HPDE6-E6E7 (cell line): ENCODE data around the gene PNPLA1.

ENCODE experiments used
- DNase-seq: peaks from one replicate; pipeline ENCODE4 v3.0.0; 2011; ENCODE audit warnings: missing footprints; ENCODE audit errors: extremely low spot score

PNPLA1 gene

GRCh38 chr6:36246506-36247268 lies 23.2 kb upstream of the PNPLA1 start:
- DNase-seq, result no peak

DNA sequence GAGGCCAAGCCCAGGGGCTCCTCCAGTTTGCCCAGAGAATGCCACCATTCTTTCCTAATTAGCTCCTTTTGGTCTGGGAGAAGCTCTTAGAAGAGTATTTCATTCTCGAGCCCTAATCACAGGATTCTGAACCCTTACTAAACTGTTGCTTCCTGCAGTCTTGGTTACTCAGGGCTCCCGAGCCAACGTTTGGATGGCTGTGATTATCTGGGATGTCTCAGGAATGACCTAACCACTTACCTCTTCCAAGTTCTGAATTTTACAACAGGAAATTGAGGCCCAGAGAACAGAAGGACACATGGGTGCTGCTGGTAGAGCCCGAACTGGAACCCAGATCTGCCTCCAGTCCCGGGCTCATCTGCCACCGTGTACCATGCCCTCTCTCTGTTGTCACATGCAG lies 22.2 kb upstream of the PNPLA1 start:
- DNase-seq, result no peak

DNA sequence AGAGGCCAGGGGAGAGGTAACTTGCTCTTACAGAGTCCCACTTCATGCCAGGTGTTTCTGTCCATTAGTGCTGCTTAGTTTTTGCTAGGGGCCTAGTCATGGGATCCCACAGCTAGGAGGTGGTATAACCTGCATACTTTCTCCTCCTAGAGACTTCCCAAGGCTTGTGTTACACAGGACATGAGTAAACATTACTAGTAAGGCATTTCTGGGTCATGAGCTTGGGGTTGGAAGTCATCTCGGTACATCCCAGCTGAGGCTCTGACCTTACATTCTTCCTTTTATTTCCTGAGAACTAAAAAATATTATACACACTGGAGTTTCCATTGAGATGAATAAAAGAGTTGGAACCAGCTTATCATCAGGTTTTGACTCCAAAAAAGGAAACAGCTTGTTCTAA lies 20.9 kb upstream of the PNPLA1 start:
- DNase-seq, result no peak

DNA sequence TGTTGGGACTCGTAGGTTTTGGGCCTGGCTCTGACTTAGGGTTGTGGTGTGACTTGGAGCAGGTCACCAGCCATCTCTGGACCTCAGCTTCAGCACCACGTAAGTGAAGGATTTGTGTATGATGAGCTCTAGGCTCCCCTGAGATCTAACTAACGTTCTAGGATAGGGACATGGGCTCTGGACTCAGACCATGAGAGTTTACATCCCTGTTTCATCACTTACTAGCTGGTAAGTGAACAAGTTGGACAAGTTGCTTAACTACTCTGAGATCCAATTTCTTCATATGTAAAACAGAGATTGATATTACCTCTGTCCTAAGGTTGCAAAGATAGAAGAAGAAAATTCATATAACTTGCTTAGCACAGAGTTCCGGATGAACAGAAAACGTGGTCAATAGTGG lies 20.3 kb upstream of the PNPLA1 start:
- no peak for DNase-seq

GRCh38 chr6:36252005-36252404 lies 17.9 kb upstream of the PNPLA1 start:
- DNase-seq, result no peak

DNA sequence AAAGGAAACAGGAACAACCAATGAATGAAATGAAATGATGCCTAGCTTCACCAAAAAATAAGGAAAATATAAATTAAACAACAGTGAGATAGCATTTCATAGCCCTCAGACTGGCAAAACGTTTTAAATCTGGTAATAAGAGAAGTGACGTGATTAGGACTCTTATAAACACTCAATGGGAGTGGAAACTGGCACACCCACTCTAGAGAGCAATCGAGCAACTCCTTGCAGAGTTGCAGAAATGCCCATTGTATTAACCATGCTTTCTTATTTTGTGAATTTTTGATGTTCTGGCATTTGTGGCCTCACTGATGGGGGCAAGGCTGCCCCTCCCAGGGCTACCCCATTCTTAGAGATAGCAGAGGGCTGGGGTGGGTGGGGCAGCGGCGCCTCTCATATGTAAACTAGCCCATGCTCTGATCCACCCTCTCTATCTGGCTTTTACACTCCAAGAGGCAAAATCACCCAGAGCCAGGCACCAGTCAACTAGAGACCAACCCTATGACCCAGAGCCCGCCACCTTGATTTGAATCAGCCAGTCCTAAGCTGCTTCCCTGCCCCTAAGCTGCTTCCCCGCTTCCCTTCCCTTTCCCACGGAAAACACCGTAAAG lies 6.4 kb upstream of the PNPLA1 start:
- DNase-seq, result no peak

DNA sequence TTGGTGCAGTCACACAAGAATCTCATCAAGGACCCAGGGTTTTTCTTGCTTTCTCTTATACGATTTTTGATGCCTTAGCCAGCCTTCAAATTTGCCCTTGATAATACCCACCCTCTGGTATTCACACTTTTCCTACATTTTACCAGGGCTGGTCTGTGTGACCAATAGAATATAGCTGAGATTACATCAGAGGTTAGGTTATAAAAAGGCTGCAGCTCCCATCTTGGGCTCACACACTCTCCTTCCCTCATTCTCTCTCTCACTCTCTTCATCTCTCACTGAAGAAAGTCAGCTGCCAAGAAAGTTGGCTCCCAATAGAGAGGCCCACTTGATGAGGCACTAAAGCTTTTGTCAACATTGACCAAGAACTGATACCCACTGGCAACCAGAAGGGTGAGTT lies 4.1 kb upstream of the PNPLA1 start:
- no peak for DNase-seq

DNA sequence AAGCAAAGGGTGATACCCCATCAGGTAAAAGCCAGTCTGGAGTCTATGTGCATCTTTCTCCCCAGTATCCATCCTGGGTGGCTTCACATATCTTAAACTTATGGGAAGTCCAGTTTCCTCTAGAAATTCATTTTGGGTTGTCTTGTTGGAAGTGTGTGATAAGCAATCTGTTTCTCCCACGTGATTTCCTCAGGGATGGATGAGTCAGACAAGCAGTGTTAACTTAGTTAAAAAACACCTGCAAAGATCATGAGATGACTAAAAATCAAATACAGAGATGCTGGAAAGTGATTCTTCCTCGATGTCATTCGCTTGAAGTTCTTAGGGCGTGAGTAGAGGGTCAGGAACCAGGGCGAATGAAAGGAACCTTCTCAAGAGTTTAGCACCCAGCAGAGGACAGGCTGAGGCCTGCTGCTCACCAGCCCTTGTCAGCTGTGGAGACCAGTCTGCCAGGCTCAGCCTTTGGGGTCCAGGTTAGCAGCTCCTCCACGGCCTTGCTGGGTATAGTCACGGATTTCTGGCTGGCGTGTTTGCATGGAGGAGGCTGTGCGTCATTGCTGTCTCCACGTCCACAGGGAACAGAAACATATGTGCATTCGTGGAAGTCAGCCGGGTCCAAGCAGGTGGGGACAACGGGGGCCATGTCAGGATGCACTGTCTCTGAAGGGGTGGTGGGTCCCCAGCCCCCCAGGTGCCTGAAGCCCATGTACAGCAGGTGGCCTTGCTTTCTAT lies 2.8 kb upstream of the PNPLA1 start:
- no peak for DNase-seq

DNA sequence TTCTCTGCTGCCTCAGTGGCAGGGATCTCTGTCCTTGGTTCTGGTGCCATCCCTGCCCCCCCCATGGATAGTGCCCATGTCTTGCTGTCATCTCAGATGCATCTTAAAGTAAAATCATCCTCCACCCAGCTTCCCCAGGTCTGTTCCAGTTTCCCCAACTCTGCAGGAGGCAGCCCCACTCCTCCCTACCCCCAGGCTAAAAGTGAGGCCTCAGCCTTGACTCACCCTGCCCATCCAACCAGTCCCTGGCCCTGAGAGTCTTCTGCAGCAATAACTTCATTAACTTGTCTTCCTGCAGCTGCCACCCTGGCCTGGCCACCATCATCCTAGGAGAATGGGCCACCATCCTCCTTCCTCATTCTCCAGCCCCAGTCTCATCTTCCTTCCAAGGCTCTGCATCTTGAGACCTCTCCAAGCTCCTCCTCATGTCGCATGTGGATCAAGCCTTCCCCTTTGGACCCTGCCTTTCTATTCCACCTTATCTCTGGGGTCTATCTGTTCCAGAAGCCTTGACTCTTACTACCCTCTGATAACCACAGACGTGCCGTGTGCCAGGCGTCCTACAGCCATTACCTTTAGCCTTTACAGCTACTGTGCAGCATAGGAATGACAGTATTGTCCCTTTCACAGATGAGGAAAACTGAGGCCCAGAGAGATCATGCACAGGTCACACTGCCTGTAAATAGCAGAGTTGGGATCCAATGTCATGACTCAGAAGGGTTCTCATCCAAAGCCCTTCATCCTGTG lies 2.0 kb upstream of the PNPLA1 start:
- DNase-seq, result no peak

- DNase-seq, result no peak
Measured at GRCh38 chr6:36268478-36269275, 1.2 kb upstream of the PNPLA1 start.

DNA sequence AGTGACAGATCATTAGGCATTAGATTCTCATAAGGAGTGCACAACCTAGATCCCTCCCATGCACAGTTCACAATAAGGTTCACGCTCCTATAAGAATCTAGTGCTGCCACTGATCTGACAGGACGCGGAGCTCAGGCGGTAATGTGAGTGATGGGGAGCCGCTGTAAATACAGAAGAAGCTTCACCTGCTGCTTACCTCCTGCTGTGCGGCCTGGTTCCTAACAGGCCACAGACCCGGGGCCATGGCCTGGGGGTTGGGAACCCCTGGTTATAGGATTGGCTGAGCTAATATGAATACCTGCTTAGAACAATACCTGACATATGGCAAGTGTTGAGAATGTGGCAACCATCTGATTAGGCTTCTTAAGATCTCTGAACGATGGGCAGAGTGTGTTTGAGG lies 2.4 kb downstream of the PNPLA1 start:
- no peak for DNase-seq

DNA sequence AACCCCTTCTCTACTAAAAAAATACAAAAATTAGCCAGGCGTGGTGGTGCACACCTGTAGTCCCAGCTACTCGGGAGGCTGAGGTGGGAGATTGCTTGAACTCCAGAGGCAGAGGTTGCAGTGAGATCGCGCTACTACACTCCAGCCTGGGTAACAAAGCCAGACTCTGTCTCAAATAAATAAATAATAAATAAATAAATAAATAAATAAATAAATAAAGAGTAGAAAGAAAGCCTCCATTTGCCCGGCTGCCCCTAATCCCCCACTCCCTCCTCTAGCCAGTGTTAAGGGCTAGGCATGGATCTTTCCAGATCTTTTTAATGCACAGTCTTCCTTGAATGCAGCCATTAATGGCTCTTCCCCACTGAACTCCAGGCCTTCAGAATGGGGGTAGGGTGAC lies 3.2 kb downstream of the PNPLA1 start:
- DNase-seq, result no peak

DNA sequence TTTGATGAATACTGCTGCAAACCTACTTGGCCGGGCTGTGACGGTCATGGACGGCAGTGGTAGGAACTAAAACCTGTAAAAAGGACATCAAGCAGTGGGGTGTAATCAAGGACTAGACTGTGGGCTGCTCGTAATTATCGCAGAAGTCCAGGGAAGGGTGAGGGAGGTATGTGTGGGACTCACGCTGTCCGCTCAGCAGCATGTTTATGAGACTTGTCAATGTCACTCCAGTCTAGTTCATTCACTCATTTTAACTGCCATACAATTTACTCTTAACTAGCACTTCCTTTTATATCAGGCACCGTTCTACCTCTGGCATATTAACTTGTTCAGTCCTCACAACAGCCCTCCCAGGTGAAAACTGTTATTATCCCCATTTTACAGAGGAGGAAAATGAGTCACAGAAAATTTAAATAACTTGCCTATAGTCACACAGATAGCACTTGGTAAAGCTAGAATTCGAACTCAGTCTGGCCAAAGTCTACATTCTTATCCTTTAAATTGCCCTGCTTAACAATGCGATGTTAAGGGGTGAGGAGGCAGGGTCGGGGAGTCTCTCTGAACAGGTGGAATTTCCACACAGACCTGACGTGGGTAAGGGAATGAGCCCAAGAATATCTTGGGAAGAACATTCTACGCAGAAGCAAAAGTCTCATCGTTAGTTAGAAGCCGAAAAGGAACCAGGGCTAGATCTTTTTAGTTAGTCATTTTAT lies 4.1 kb downstream of the PNPLA1 start:
- no peak for DNase-seq

DNA sequence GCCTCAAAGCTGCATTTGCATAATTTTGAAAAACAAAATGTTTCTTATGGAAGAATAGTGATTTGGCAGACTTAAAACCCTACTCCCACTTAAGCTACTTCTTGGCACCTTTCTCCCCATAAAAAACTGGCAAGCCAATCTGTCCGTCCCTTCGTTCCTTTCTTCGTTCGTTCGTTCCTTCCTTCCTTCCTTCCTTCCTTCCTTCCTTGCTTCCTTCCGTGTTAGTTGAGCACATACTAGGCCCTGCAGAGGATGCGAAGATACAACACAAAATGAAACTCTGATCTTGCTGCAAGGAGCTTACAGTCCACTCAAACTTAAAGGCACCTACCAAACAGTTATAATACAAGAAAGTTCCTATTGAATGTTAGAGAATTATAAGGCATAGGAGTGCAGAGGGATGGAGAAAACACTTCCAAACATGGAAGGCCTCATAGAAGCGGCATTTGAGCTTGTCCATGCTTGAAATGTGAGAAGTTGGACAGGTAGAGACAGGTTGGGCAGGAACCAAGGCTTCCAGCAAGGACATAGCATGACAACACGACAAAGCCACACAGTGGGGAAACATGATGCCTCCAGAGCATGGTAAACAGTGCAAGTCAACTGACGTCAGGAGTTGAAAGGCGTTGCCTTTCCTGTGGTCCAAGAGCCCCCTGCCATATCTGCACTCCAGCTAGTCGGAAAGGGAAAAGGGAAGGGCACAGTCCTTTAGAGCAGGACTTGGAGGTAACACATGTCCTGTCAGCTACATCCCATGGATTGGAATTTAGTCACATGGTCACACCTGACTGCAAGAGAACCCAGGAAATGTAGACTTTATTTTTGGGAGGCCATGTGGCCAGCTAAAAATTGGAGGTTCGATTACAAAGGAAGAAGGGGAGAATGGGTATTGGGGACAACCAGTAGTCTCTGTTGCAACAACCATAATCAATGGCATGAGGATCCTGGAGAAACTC lies 7.0 kb downstream of the PNPLA1 start:
- DNase-seq, result no peak

- no peak for DNase-seq
Measured at GRCh38 chr6:36277946-36278470, 8.1 kb downstream of the PNPLA1 start.

DNA sequence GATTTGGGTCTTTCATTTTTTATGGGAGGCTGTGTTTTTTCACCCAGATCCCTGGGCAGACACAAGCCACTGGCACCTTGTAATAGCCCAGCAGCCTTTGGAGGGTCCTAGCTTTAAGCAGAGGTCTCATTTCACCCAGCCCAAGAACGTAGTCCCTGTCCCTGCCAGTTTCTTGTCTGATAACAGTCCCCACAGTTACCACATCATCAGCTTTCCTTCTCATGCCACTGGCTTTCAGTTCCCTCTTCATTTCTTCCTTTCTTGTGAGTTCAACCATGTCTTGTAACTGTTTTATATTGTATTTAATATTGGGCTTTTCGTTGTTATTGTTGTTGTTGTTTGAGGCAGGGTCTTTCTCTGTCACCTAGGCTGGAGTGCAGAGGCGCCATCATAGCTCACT lies 10.6 kb downstream of the PNPLA1 start:
- DNase-seq, result no peak

- no peak for DNase-seq
Measured at GRCh38 chr6:36280983-36281382, 11.1 kb downstream of the PNPLA1 start.

DNA sequence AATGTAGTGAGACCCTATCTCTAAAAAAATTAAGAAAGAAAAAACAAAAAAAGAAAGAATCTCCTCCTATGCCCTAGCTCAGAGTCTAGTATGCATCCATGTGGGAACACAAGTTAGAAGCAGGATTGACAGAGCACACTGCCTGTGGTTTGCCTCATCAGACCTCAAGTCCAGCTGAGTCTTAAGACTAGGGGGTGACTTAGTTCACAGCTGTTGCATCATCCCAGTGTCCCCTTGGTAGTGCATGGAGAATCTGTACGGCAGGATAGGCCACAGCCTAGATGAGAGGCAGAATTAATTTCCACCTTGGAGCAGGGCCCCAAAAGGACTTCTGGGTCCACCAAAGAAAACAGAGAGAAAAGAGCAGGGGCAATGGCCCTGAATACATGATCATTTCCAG lies 13.7 kb downstream of the PNPLA1 start:
- DNase-seq, result no peak

DNA sequence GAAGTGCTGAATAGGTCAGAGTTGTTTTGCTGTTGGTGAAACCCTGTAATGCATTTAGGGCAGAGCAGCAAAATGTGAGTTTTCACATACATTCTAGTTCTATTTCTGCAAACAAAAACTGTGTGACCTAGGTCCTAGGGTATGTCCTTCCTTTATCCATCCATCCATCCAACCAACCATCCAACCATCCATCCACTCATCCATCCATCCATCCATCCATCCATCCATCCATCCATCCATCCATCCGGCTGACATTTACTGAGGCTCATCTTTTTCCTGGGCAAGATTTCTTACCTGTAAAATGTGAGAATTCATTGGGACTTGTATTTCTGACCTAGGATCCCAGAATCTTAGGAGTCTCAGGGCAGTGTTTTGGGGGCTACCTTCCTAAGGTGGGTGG lies 14.5 kb downstream of the PNPLA1 start:
- no peak for DNase-seq
